GM18498 (cell line): ENCODE measurements around the gene DCAF8.

ENCODE experiments used
- ATAC-seq: cut with Tn5 transposase; IDR thresholded peaks from one replicate; pipeline ENCODE4 v1.9.1; 2021; ENCODE audit warnings: mild to moderate bottlenecking, moderate library complexity; ENCODE audit not compliant: unreplicated experiment

The DCAF8 gene

DNA sequence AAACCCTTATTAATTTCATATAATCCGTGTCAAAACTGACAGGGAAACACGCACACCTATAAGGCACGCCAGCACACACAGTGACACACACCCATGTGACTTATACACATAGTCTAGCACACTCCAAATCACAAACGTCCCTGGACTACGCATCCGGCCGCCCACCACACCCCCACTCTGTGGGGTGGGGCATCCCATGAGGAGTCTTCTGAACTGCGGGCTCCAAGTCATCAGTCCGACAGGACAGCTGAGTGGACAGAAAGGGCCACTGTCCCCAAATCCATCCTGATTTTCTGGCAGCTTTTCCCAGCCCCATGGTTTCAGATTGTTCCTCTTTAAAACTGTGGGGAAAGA, 56.3 kb downstream of the DCAF8 start:
- peak; percentile 44 for ATAC-seq

- ATAC-seq = peak; percentile 42
These were observed 56.9 kb downstream of the DCAF8 start, which contains the start of gene PEA15 for GRCh38 chr1:160205242-160206035. PEA15 (plus strand) TSS chr1:160205384; CDS start chr1:160211545, 6,161 bp downstream.

DNA sequence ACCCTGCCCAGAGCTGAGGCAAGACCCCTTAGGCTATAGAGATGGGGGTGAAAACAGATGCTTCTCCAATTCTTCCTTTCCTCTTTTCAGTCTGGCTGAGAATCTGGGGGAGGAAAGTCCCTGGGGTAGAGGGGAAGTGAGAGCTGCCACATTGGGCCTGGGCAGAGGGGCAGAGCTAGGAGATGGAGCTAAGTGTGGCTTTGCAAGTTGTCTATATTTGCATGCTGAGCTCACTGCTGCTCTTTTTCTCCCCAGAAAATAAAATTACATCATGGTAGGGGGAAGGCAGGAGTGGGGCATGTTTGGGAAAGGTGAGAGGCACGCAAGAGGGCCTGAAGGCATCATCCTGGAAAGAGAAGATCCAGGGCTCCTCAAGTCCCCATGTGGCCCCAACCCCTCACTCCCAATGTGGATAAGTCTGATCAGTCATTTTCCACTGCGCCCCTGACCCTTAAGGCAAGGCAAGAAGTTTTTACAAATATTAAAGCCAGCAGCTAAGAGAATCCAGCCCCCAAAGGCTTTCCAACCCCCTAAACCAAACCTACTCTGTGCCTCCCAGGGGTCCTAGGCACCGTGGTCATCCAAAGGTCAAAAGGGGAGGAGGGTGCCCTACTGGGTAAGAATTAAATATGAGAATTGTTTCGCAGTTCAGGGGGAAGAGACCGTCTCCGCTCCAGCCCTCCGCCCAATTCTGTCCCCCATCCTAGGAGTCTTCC, 57.7 kb downstream of the DCAF8 start:
- peak; percentile 77 for ATAC-seq

DNA sequence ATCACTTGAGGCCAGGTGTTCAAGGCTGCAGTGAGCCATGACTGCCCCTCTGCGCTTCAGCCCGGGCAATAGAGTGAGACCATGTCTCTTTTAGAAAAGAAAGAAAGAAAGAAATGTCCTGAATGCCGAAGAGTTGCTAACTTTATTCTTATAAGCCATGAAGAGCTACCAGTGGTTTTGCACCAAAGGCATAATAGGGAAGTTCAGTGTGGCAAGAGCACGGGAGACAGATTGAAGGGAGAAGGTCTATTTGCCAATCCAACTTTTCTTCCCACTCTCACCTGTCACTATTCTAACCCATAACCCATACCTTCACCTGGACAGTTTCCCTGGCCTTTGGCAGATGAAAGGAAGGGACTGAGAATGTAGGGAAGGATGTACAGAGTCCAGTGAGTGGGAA, 61.6 kb downstream of the DCAF8 start:
- ATAC-seq = no peak

DNA sequence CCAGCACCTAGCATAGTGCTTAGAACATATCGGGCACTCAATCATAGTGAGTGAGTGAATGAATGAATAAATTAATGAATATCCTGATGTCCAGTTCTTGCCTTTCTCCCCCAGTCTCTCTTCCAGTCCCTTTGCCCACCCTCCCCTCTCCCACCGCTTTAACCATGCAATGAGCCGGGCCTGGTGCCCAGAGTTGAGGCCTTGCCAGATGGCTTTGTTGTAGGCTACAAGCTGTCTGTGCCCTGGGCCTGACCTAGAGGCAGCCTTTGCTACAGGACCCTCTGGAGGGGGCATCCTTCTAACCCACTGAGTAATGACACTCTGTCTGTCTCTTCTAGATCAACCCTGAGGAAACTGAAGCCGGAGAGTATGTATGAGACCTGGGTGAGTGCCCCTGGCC, 65.1 kb downstream of the DCAF8 start:
- ATAC-seq = no peak

DNA sequence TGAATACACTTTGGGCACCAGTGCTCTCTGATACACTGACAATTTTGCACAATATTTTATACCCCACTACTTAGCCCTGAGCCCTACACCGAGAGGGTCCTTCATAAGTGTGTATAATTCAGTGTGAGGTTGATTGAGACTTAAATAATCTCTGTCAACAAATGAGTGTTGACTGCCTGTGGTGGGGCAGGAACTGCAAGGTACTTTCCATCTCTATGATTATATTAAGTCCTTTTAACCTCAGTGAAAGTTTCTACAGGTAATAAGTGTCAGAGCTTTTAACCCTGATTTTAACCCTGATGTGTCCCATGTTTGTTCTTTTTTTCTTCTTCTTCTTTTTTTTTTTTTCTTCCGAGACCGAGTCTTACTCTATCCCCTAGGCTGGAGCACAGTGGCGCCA, 66.2 kb downstream of the DCAF8 start:
- no peak for ATAC-seq

GRCh38 chr1:160194737-160195059, 67.7 kb downstream of the DCAF8 start:
- no peak for ATAC-seq

DNA sequence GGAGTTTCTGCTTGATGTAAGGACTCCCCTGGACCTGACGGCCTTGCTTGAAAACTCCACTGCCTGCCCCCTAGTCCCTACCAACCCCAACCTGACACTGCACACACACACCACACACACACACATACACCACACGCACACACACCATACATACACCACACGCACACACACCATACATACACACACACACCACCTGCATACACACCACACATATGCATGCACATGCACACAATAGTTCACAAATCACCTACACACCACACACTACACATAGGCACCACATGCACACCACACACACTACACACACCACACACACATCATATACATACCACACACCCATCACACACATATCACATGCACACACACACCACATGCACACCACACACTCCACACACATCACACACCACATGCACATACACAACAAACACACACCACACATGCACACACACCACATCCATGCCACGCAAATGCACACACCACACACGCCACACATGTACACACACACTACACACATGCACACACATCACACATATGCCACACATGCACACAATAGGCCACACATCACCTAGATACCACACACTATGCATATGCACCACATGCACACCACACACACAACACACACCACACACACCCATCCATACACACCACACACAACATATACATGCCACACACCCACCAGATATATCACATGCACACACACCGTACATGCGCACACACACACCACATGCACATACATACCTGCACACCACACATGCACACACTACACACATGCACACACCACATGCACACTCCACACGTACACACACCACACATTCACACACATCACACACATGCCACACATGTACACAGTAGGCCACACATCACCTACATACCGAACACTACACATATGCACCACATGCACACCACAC, 68.3 kb downstream of the DCAF8 start:
- ATAC-seq = no peak

- no peak for ATAC-seq
These were observed 69.1 kb downstream of the DCAF8 start for GRCh38 chr1:160193091-160193819.

- no peak for ATAC-seq
These were observed 70.1 kb downstream of the DCAF8 start for GRCh38 chr1:160192234-160192633.

GRCh38 chr1:160191756-160192155, 70.6 kb downstream of the DCAF8 start:
- no peak for ATAC-seq

DNA sequence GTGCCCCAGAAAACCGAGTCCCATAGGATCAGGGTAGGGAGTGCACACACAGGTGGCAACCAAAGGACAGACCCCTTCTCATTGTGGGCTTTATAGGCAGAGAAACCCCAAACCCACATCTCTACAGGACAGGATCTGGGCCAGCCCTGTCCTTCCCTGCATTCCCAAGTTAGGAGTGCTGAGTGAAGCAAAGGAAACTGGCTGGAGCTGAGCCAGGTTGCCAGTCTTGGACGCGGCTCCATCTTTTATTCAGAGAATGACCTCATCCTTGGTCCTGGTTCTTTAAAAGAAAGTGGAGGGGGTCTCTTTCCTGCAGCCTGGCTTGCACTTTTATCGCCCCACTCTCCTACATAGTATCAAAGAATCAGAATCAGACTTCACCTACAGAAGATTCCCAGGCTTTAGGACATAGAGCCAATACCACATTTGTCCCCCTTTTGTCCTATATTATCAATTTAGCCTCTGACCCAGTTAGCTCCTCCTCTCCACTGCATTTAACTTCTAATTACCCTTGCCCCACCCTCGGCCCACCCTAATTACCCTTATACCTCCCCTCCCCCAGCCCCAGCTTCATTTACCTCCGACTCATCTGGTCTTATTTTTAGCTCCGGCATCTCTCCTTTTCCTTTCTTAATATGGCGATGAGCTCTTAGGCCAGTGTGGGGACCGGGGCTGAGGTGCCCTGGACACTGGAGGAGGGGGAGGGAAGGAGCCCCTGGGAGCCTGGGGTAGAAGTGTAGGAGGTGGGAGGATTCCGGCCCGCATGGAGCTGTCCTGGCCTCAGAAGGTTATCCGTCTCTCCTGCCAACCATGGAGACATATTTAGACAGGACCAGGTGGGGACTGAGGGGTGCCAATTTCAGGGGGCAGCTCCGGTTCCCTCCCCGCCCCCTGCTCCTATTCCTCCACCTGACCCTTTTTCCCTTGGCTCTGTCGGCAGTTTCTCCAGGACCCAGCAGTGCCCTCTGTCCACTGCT, 72.4 kb downstream of the DCAF8 start, which contains the start of gene CASQ1:
Gene CASQ1, plus strand, starts transcription at position 927 of the 977 bp plus-strand sequence. CDS start 177 bp downstream, outside the sequence.
- ATAC-seq = no peak

GRCh38 chr1:160188341-160188740, 74.0 kb downstream of the DCAF8 start:
- no peak for ATAC-seq

GRCh38 chr1:160187407-160187806, 74.9 kb downstream of the DCAF8 start:
- ATAC-seq = no peak

- no peak for ATAC-seq
These were observed 75.6 kb downstream of the DCAF8 start for GRCh38 chr1:160186729-160187128.

DNA sequence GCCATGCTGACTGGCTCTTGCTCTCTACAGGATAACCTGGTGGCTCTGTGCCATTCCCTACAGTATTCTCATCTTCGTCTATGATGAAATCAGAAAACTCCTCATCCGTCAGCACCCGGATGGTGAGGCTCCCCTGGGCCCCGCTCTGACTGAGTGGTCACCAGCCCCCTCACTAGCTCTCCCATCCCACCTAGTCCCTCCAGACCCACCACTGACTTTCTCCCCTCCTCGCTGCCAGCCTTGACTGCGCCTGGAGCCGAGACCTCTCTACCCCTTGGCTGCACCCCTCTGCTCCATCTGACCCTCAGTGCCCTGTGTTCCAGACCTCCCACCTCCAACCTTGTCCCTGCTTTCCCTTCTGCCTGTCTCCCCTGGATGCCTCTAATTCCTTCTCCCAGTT, 76.1 kb downstream of the DCAF8 start:
- ATAC-seq = no peak

GRCh38 chr1:160179336-160179735, 83.0 kb downstream of the DCAF8 start:
- no peak for ATAC-seq

- no peak for ATAC-seq
These were observed 83.6 kb downstream of the DCAF8 start for GRCh38 chr1:160178731-160179130.

GRCh38 chr1:160177667-160178066, 84.7 kb downstream of the DCAF8 start:
- ATAC-seq = no peak
